ENCODE measurements around the gene ERCC6L2. TPM values are rescaled to one million over a fixed set of nuclear protein-coding genes. Genes with fewer than 3 reads are reported as not detected.

Gene ERCC6L2
- total and polyA plus RNA-seq, 2 donors (not counting 3 experiments of a cell fraction or from before 2014, with no cell fraction given) = 4.7 to 31.8 TPM

DNA sequence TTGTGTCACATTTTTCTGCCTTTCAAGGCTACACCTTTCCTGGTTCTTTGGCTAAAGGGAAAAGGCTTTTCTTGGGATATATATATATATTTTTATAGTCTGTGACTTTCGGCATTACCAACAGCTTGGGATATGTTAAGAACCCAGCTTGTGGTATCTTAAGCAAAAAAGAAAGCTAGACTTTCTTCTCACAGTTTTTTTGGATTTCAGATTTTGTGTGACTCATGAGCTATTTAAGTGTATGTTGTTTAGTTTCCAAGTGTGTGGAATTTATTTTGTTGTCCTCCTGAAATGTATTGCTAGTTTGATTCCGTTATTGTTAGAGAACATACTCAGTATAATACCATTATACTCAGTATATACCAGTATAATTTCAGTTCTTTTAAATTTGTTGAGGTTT lies 64.8 kb downstream of the ERCC6L2 start:
- Histone ChIP-seq H2AFZ (ENCODE audit: low read depth, low read length) (no peak overlapping the region), H3K27ac (ENCODE audit: insufficient read depth, low read depth, low read length) (no peak overlapping the region), H3K4me1 (ENCODE audit: control insufficient read depth, extremely low read depth, insufficient read depth, low read length) (no peaks in the 10 kb centered on the region), H3K79me2 (ENCODE audit: control insufficient read depth, insufficient read depth, low read length) (no peaks in the 10 kb centered on the region), H3K4me2 (ENCODE audit: insufficient read depth, low read length) (no peak overlapping the region), H3K9me1 (replicated peaks; ENCODE audit: control insufficient read depth, extremely low read depth, insufficient read depth, low read length) (no peaks in the 10 kb centered on the region), H4K20me1 (replicated peaks; ENCODE audit: control insufficient read depth, extremely low read depth, insufficient read depth, low read length) (no peaks in the 10 kb centered on the region), H3K27me3 (ENCODE audit: control insufficient read depth in 2 of 2, insufficient read depth in 2 of 2, low read length in 2 of 2) (no peaks in the 10 kb centered on the region), H3K9ac (replicated peaks; ENCODE audit: extremely low read depth, insufficient read depth, low read length) (no peak overlapping the region), H3K4me3 (replicated peaks in 1 of 3; ENCODE audit: insufficient read depth in 1 of 3, low read depth in 1 of 3, low read length in 3 of 3) (no peak overlapping the region), H3K36me3 (ENCODE audit: control insufficient read depth in 2 of 2, extremely low read depth in 1 of 2, insufficient read depth in 2 of 2, low read length in 2 of 2) (no peaks in the 10 kb centered on the region), H3K9me3 (replicated peaks; ENCODE audit: control insufficient read depth, insufficient read depth, low read length) (no peaks in the 10 kb centered on the region)
- ChIA-PET CTCF (interaction anchor here (0.6 to 1.6 kb wide), 4 partner anchors 29 to 604 kb away, joined by 3 to 4 read pairs (median 3); no protein-coding TSS in a partner anchor), POLR2A (no interaction called here)
- no TSS peak for BruUV-seq (replicated peaks)
- TF ChIP-seq MYC (IDR thresholded peaks at IDR 0.05; ENCODE audit: low read depth, low read length) = no peak
- TF ChIP-seq EZH2 (IDR thresholded peaks at IDR 0.05; ENCODE audit: borderline replicate concordance, low read depth, low read length, severe bottlenecking) = no peak
- no peak for TF ChIP-seq POLR2AphosphoS5 (IDR thresholded peaks at IDR 0.05; ENCODE audit: insufficient read depth, low read depth, low read length)
- no peak for TF ChIP-seq GATA2 (IDR thresholded peaks at IDR 0.05; ENCODE audit: insufficient read depth, insufficient read length, low read depth, low read length)
- TF ChIP-seq, protein P1, sequence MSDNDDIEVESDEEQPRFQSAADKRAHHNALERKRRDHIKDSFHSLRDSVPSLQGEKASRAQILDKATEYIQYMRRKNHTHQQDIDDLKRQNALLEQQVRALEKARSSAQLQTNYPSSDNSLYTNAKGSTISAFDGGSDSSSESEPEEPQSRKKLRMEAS (IDR thresholded peaks at IDR 0.05; ENCODE audit: insufficient read depth, insufficient read length) = no peak
- no peak for TF ChIP-seq CTCF (IDR thresholded peaks at IDR 0.05; ENCODE audit: extremely low read depth in 1 of 2, insufficient read depth in 1 of 2, low read depth in 1 of 2, low read length in 2 of 2)
- TF ChIP-seq JUN (IDR thresholded peaks at IDR 0.05; ENCODE audit: borderline replicate concordance, insufficient read depth, insufficient read length, low read depth) = no peak
- no peak for TF ChIP-seq POLR2A (IDR thresholded peaks at IDR 0.05; ENCODE audit: low read depth, low read length)
- TF ChIP-seq FOS (IDR thresholded peaks at IDR 0.05; ENCODE audit: borderline replicate concordance, insufficient read depth, low read length) = no peak
- DNase-seq (ENCODE audit: low read depth, low spot score) = no peak
- FAIRE-seq = no peak
- intact Hi-C loops (cut with micrococcal nuclease) = no loop called here
- dilution Hi-C loops (cut with MboI; ENCODE audit: extremely low pct_ligation_motif_present, low sequenced_read_pairs) = no loop called here
